GM12878 (cell line): ENCODE measurements around the gene PYGB. TPM values are rescaled to one million over a fixed set of nuclear protein-coding genes. Genes with fewer than 3 reads are reported as not detected.

ENCODE experiments used
- ATAC-seq: fragments of 200-7000 bp; cut with Tn5 transposase; 3 replicates; pipeline ENCODE4 v1.9.1; 2020; ENCODE audit warnings: mild to moderate bottlenecking, moderate library complexity
- BruUV-seq: library from RNA; stranded (reverse); fragments of 400-500 nt; replicated peaks from 2 replicates; lab custom pipeline; 2021; lab: Mats Ljungman, UMichigan
- CTCF ChIA-PET: fragments of 300-600 bp; sonication (Branson Sonifier 250); formaldehyde crosslinking; extraction: SDS; loops from one replicate; lab custom pipeline; 2021; ENCODE audit warnings: inconsistent platforms; lab: Yijun Ruan, JAX
- POLR2A ChIA-PET: fragments of 350-600 bp; formaldehyde crosslinking; extraction: SDS; loops from one replicate; lab custom pipeline; 2021; ENCODE audit warnings: inconsistent platforms; lab: Charles Lee
- RAD21 ChIA-PET: fragments of 300-600 bp; sonication (Branson Sonifier 250); formaldehyde crosslinking; loops from one replicate; lab custom pipeline; 2023; ENCODE audit warnings: antibody characterized with exemption; ENCODE audit not compliant: unreplicated experiment; lab: Charles Lee
- SMC1A ChIA-PET: fragments of 300-600 bp; sonication (Branson Sonifier 250); formaldehyde crosslinking; loops from one replicate; lab custom pipeline; 2023; ENCODE audit not compliant: unreplicated experiment, uncharacterized antibody; lab: Charles Lee
- DNase-seq: peaks from one replicate; pipeline ENCODE4 v3.0.0-alpha.2; 2011; ENCODE audit warnings: low read depth, low spot score
- FAIRE-seq: peaks from 3 replicates; lab custom pipeline; 2011; peaks lifted over from hg19 to GRCh38; lab: Jason Lieb, UNC
- H2AFZ ChIP-seq: 2 replicates; pipeline ENCODE4 v1.6.0; 2011; ENCODE audit warnings: low read depth, low read length, control low read depth; ENCODE audit not compliant: control insufficient read depth
- H3K27ac ChIP-seq: 2 replicates; pipeline ENCODE4 v1.5.1; 2011; ENCODE audit warnings: control low read depth; ENCODE audit not compliant: control insufficient read depth, insufficient read depth
- H3K27me3 ChIP-seq, 2 experiments: replicated peaks in 1 of 2; 2 replicates each; pipeline versions ENCODE4 v1.6.0 to v1.6.1; 2011; ENCODE audit warnings: low read length in 1 of 2; ENCODE audit not compliant: control insufficient read depth in 2 of 2, insufficient read depth in 2 of 2
- H3K36me3 ChIP-seq, 2 experiments: 2 replicates each; pipeline ENCODE4 v1.5.1; 2011; ENCODE audit warnings: low read length in 1 of 2; ENCODE audit not compliant: control insufficient read depth in 2 of 2, insufficient read depth in 2 of 2
- H3K4me1 ChIP-seq: 2 replicates; pipeline ENCODE4 v1.6.1; 2011; ENCODE audit warnings: mild to moderate bottlenecking, low read length, moderate library complexity, mixed read lengths; ENCODE audit not compliant: control insufficient read depth, insufficient read depth
- H3K4me2 ChIP-seq: 2 replicates; pipeline ENCODE4 v1.6.0; 2011; ENCODE audit warnings: control low read depth; ENCODE audit not compliant: control insufficient read depth, insufficient read depth
- H3K4me3 ChIP-seq: fragments of 200-600 bp; sonication (generic); 2 replicates; pipeline ENCODE4 v1.5.1; 2016
- H3K79me2 ChIP-seq: 2 replicates; pipeline ENCODE4 v1.6.0; 2011; ENCODE audit warnings: low read length; ENCODE audit not compliant: control insufficient read depth, insufficient read depth
- H3K9ac ChIP-seq: 2 replicates; pipeline ENCODE4 v1.8.0; 2011; ENCODE audit warnings: low read length, control low read depth, mixed read lengths; ENCODE audit not compliant: control insufficient read depth, insufficient read depth
- H3K9me3 ChIP-seq: replicated peaks from 3 replicates; pipeline ENCODE4 v1.5.1; 2011; ENCODE audit warnings: mild to moderate bottlenecking, low read length; ENCODE audit not compliant: control insufficient read depth, insufficient read depth
- H4K20me1 ChIP-seq: 2 replicates; pipeline ENCODE4 v1.6.0; 2011; ENCODE audit not compliant: control insufficient read depth, insufficient read depth
- CHD4 ChIP-seq: fragments of 200-600 bp; sonication (generic); IDR thresholded peaks from 2 replicates; pipeline ENCODE4 v1.6.1; 2016; ENCODE audit warnings: mild to moderate bottlenecking
- CUX1 ChIP-seq: IDR thresholded peaks from 2 replicates; pipeline ENCODE4 v1.6.1; 2012; ENCODE audit warnings: improper control_type of control experiment, low read depth, low read length; ENCODE audit not compliant: insufficient replicate concordance
- EED ChIP-seq: sonication (generic); IDR thresholded peaks from 2 replicates; pipeline ENCODE4 v1.6.1; 2016; ENCODE audit warnings: antibody characterized with exemption, low read depth
- JUND ChIP-seq: IDR thresholded peaks from 2 replicates; pipeline ENCODE4 v1.6.1; 2012; ENCODE audit warnings: low read depth, mild to moderate bottlenecking, low read length, improper control_type of control experiment, moderate library complexity
- MEF2B ChIP-seq: fragments of 450-650 bp; IDR thresholded peaks from 2 replicates; pipeline ENCODE4 v1.6.1; 2018; ENCODE audit warnings: mild to moderate bottlenecking, moderate library complexity; ENCODE audit not compliant: partially characterized antibody, poor library complexity, severe bottlenecking
- NFYA ChIP-seq: IDR thresholded peaks from 2 replicates; pipeline ENCODE4 v1.6.1; 2011; ENCODE audit warnings: low read depth, mild to moderate bottlenecking, low read length, improper control_type of control experiment, borderline replicate concordance
- RELA ChIP-seq: fragments of 450-650 bp; IDR thresholded peaks from 2 replicates; pipeline ENCODE4 v1.8.0; 2014; ENCODE audit warnings: borderline replicate concordance; ENCODE audit not compliant: partially characterized antibody
- SPI1 ChIP-seq: IDR thresholded peaks from 2 replicates; pipeline ENCODE4 v1.6.1; 2011; ENCODE audit warnings: low read depth, mild to moderate bottlenecking, low read length, moderate library complexity, borderline replicate concordance; ENCODE audit not compliant: insufficient read depth
- TBL1XR1 ChIP-seq: IDR thresholded peaks from 2 replicates; pipeline ENCODE4 v1.6.1; 2012; ENCODE audit warnings: low read depth, low read length, improper control_type of control experiment
- WGBS: methylation state at CpG from one replicate; pipeline ENCODE4 v1.1.6; 2016; ENCODE audit warnings: low lambda C conversion rate; ENCODE audit not compliant: insufficient replicate concordance, insufficient coverage; ENCODE audit errors: missing lambda C conversion rate; 5-methylcytosine and 5-hydroxymethylcytosine counted together
- in situ Hi-C: fragments of 300-500 bp; cut with MboI; formaldehyde crosslinking; loops from 9 replicates; pipeline ENCODE4 v1.14.3; 2018; ENCODE audit warnings: mixed read lengths
- intact Hi-C: fragments of 100-400 bp; cut with micrococcal nuclease; formaldehyde crosslinking; loops from one replicate; pipeline ENCODE4 v1.14.2; 2022; ENCODE audit not compliant: unreplicated experiment
- polyA plus RNA-seq, 11 experiments: library from polyadenylated mRNA; depleted of rRNA in 4 of 11; unstranded in 6 of 11; stranded (reverse) in 5 of 11; fragments of >200 nt; fragmentation: Nextera tagmentation in 4 of 11; fragmentation: Illumina TruSeq in 1 of 11; extraction: Ambion mirVana in 4 of 11; extraction: Trizol in 1 of 11; gene quantifications; 1 replicate in 1 of 11; 2 replicates in 10 of 11; pipeline versions ENCODE4 v1.2.1 to v1.2.3, GENCODE V29; 2011 to 2016; ENCODE audit warnings: inconsistent platforms in 2 of 11, missing spikeins in 2 of 11, low read depth in 1 of 11
- total RNA-seq, 4 experiments: library from RNA; depleted of rRNA in 3 of 4; stranded (reverse); fragments of >200 nt in 3 of 4; fragmentation: Illumina TruSeq in 1 of 4; extraction: Trizol in 1 of 4; gene quantifications; 2 replicates each; pipeline versions ENCODE4 v1.2.1 to v1.2.3, GENCODE V29; 2013 to 2021
- TF ChIP-seq, protein P1 (sequence below): IDR thresholded peaks from 2 replicates; pipeline ENCODE4 v1.6.1; 2012; ENCODE audit warnings: mild to moderate bottlenecking, low read depth, low read length
- TF ChIP-seq, protein P2 (sequence below): fragments of 450-650 bp; IDR thresholded peaks from 2 replicates; pipeline ENCODE4 v1.6.1; 2017; ENCODE audit warnings: borderline replicate concordance
- TF ChIP-seq, protein P3 (sequence below): IDR thresholded peaks from 2 replicates; pipeline ENCODE4 v1.6.1; 2011; ENCODE audit warnings: low read depth, low read length, improper control_type of control experiment, borderline replicate concordance

PYGB gene
- total and polyA plus RNA-seq, 10 of the 15 experiments (the other 5 are each of a cell fraction or from before 2014, with no cell fraction given) = 0.34 to 33.5 (median 21.8) TPM

- DNase-seq (no peak), FAIRE-seq (no peak), ATAC-seq (no peak)
- intact Hi-C loops = no loop called here
- no TSS peak for BruUV-seq
- POLR2A ChIA-PET = no interaction called here
- Histone ChIP-seq H3K4me2 (no peak overlapping the region), H3K4me3 (no peak overlapping the region), H3K9ac (no peak overlapping the region), H3K27me3 (no peaks in the 10 kb centered on the region), H2AFZ (no peak overlapping the region), H3K36me3 (peaks cover 14 to 16% of the 10 kb centered on the region in 2 experiments), H3K27ac (no peak overlapping the region; the same call in 1 of the 2 replicates), H3K9me3 (no peaks in the 10 kb centered on the region), H4K20me1 (no peaks in the 10 kb centered on the region), H3K4me1 (peaks cover 43% of the 10 kb centered on the region), H3K79me2 (peaks cover 18% of the 10 kb centered on the region)
- TF ChIP-seq CUX1 = no peak
- TF ChIP-seq, protein P1, sequence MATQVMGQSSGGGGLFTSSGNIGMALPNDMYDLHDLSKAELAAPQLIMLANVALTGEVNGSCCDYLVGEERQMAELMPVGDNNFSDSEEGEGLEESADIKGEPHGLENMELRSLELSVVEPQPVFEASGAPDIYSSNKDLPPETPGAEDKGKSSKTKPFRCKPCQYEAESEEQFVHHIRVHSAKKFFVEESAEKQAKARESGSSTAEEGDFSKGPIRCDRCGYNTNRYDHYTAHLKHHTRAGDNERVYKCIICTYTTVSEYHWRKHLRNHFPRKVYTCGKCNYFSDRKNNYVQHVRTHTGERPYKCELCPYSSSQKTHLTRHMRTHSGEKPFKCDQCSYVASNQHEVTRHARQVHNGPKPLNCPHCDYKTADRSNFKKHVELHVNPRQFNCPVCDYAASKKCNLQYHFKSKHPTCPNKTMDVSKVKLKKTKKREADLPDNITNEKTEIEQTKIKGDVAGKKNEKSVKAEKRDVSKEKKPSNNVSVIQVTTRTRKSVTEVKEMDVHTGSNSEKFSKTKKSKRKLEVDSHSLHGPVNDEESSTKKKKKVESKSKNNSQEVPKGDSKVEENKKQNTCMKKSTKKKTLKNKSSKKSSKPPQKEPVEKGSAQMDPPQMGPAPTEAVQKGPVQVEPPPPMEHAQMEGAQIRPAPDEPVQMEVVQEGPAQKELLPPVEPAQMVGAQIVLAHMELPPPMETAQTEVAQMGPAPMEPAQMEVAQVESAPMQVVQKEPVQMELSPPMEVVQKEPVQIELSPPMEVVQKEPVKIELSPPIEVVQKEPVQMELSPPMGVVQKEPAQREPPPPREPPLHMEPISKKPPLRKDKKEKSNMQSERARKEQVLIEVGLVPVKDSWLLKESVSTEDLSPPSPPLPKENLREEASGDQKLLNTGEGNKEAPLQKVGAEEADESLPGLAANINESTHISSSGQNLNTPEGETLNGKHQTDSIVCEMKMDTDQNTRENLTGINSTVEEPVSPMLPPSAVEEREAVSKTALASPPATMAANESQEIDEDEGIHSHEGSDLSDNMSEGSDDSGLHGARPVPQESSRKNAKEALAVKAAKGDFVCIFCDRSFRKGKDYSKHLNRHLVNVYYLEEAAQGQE = no peak
- TF ChIP-seq, protein P2, sequence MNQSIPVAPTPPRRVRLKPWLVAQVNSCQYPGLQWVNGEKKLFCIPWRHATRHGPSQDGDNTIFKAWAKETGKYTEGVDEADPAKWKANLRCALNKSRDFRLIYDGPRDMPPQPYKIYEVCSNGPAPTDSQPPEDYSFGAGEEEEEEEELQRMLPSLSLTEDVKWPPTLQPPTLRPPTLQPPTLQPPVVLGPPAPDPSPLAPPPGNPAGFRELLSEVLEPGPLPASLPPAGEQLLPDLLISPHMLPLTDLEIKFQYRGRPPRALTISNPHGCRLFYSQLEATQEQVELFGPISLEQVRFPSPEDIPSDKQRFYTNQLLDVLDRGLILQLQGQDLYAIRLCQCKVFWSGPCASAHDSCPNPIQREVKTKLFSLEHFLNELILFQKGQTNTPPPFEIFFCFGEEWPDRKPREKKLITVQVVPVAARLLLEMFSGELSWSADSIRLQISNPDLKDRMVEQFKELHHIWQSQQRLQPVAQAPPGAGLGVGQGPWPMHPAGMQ = no peak
- no peak for TF ChIP-seq JUND
- TF ChIP-seq, protein P3, sequence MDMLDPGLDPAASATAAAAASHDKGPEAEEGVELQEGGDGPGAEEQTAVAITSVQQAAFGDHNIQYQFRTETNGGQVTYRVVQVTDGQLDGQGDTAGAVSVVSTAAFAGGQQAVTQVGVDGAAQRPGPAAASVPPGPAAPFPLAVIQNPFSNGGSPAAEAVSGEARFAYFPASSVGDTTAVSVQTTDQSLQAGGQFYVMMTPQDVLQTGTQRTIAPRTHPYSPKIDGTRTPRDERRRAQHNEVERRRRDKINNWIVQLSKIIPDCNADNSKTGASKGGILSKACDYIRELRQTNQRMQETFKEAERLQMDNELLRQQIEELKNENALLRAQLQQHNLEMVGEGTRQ = no peak
- TF ChIP-seq CHD4 = no peak
- TF ChIP-seq TBL1XR1 = no peak
- TF ChIP-seq MEF2B = no peak
- TF ChIP-seq NFYA = no peak
- no peak for TF ChIP-seq SPI1
- no peak for TF ChIP-seq RELA
- no peak for TF ChIP-seq EED
- CTCF ChIA-PET = interaction anchor here (0.9 to 2.2 kb wide), 5 partner anchors 24 to 85 kb away, joined by 3 to 7 read pairs (median 3); no protein-coding TSS in a partner anchor
- SMC1A ChIA-PET = interaction anchor here (1.7 to 2.0 kb wide), 3 partner anchors 20 to 78 kb away, joined by 4 to 5 read pairs (median 4); no protein-coding TSS in a partner anchor
- in situ Hi-C loops = no loop called here
- RAD21 ChIA-PET = no interaction called here
- WGBS = 97% methylated on average over 5 of the region's 5 CpGs
Measured at GRCh38 chr20:25321262-25321831, 73.5 kb downstream of the PYGB start.
